Neural cell (in vitro differentiated cells): ENCODE measurements around the gene LIN7B. TPM values are rescaled to one million over a fixed set of nuclear protein-coding genes. Genes with fewer than 3 reads are reported as not detected.

ENCODE experiments used
- H2AFZ ChIP-seq: fragments of 200-600, 300-800 bp; sonication (generic), shearing (Covaris generic); 2 replicates; pipeline ENCODE4 v1.6.0; 2014; ENCODE audit warnings: low read depth, mild to moderate bottlenecking, antibody characterized with exemption, low read length, moderate library complexity
- H3F3A ChIP-seq: fragments of 200-600 bp; shearing (Covaris generic); 2 replicates; pipeline ENCODE4 v1.6.1; 2016; ENCODE audit warnings: mild to moderate bottlenecking, moderate library complexity, mixed read lengths, antibody characterized with exemption, low read length; ENCODE audit not compliant: insufficient read depth, poor library complexity, severe bottlenecking
- H3K27ac ChIP-seq: fragments of 200-600, 300-800 bp; sonication (generic), shearing (Covaris generic); 2 replicates; pipeline ENCODE4 v1.5.1; 2014; ENCODE audit warnings: mild to moderate bottlenecking, low read length, moderate library complexity
- H3K27me3 ChIP-seq: fragments of 300-800, 200-600 bp; sonication (generic), shearing (Covaris generic); 2 replicates; pipeline ENCODE4 v1.6.0; 2014; ENCODE audit warnings: mild to moderate bottlenecking, low read depth, low read length, moderate library complexity; ENCODE audit not compliant: insufficient read depth
- H3K36me3 ChIP-seq: fragments of 300-800, 200-600 bp; sonication (generic), shearing (Covaris generic); 2 replicates; pipeline ENCODE4 v1.5.1; 2014; ENCODE audit warnings: mild to moderate bottlenecking, antibody characterized with exemption, low read length, moderate library complexity; ENCODE audit not compliant: insufficient read depth
- H3K4me2 ChIP-seq: fragments of 300-800, 200-600 bp; sonication (generic), shearing (Covaris generic); 2 replicates; pipeline ENCODE4 v1.6.0; 2014; ENCODE audit warnings: mild to moderate bottlenecking, low read length
- H3K4me3 ChIP-seq: fragments of 300-800, 200-600 bp; sonication (generic), shearing (Covaris generic); 2 replicates; pipeline ENCODE4 v1.5.1; 2014; ENCODE audit warnings: mild to moderate bottlenecking, low read length, moderate library complexity
- H3K79me2 ChIP-seq: fragments of 200-600 bp; shearing (Covaris generic); replicated peaks from 2 replicates; pipeline ENCODE4 v1.6.0; 2014; ENCODE audit warnings: mild to moderate bottlenecking, low read length, moderate library complexity; ENCODE audit not compliant: insufficient read depth
- H3K9ac ChIP-seq: fragments of 300-800, 200-600 bp; sonication (generic), shearing (Covaris generic); 2 replicates; pipeline ENCODE4 v1.6.1; 2016; ENCODE audit warnings: mild to moderate bottlenecking, low read length, mixed read lengths
- H3K9me2 ChIP-seq: fragments of 200-600 bp; shearing (Covaris generic); 2 replicates; pipeline ENCODE4 v1.6.1; 2016; ENCODE audit warnings: mild to moderate bottlenecking, low read length, mixed read lengths; ENCODE audit not compliant: insufficient read depth
- H3K9me3 ChIP-seq: fragments of 200-600, 300-800 bp; sonication (generic), shearing (Covaris generic); 2 replicates; pipeline ENCODE4 v1.6.1; 2016; ENCODE audit warnings: mild to moderate bottlenecking, mixed run types, low read length, moderate library complexity, mixed read lengths
- H4K20me1 ChIP-seq: fragments of 200-600 bp; shearing (Covaris generic); 2 replicates; pipeline ENCODE4 v1.6.1; 2016; ENCODE audit warnings: mild to moderate bottlenecking, mixed run types; ENCODE audit not compliant: insufficient read depth
- EP300 ChIP-seq: fragments of 450-650 bp; conservative IDR thresholded peaks from 2 replicates; pipeline ENCODE4 v1.6.1; 2014; ENCODE audit warnings: antibody characterized with exemption, mild to moderate bottlenecking, moderate library complexity; ENCODE audit not compliant: poor library complexity, severe bottlenecking
- EZH2 ChIP-seq: fragments of 200-600, 300-800 bp; shearing (Covaris generic), sonication (generic); IDR thresholded peaks from 2 replicates; pipeline ENCODE4 v1.6.1; 2014; ENCODE audit warnings: antibody characterized with exemption, low read length, borderline replicate concordance, mild to moderate bottlenecking; ENCODE audit not compliant: insufficient read depth, poor library complexity, severe bottlenecking
- MXI1 ChIP-seq: fragments of 450-650 bp; conservative IDR thresholded peaks from 2 replicates; pipeline ENCODE4 v1.6.1; 2014; ENCODE audit warnings: antibody characterized with exemption, mild to moderate bottlenecking; ENCODE audit not compliant: poor library complexity, severe bottlenecking
- POLR2AphosphoS5 ChIP-seq: IDR thresholded peaks from 2 replicates; pipeline ENCODE4 v1.6.1; 2012
- RAD21 ChIP-seq: fragments of 450-650 bp; conservative IDR thresholded peaks from 2 replicates; pipeline ENCODE4 v1.6.1; 2014; ENCODE audit warnings: antibody characterized with exemption, mild to moderate bottlenecking, moderate library complexity
- SMC3 ChIP-seq: fragments of 450-650 bp; conservative IDR thresholded peaks from 2 replicates; pipeline ENCODE4 v1.6.1; 2014; ENCODE audit warnings: antibody characterized with exemption, mild to moderate bottlenecking, moderate library complexity; ENCODE audit not compliant: poor library complexity
- TAF1 ChIP-seq: IDR thresholded peaks from 2 replicates; pipeline ENCODE4 v1.6.1; 2012; ENCODE audit warnings: low read depth
- polyA plus RNA-seq: library from polyadenylated mRNA; depleted of rRNA; stranded (reverse); fragments of >200 nt; gene quantifications from 2 replicates; pipeline ENCODE4 v1.2.3, GENCODE V29; 2014
- TF ChIP-seq, protein P1 (sequence below): fragments of 450-650 bp; IDR thresholded peaks from 2 replicates; pipeline ENCODE4 v1.5.1; 2014; ENCODE audit warnings: antibody characterized with exemption, mild to moderate bottlenecking, moderate library complexity; ENCODE audit not compliant: poor library complexity, severe bottlenecking
- TF ChIP-seq, protein P2 (sequence below): IDR thresholded peaks from 2 replicates; pipeline ENCODE4 v1.6.1; 2012; ENCODE audit warnings: borderline replicate concordance

Gene LIN7B
- polyA plus RNA-seq, 1 donor from 2014 or later = 88.7 TPM

DNA sequence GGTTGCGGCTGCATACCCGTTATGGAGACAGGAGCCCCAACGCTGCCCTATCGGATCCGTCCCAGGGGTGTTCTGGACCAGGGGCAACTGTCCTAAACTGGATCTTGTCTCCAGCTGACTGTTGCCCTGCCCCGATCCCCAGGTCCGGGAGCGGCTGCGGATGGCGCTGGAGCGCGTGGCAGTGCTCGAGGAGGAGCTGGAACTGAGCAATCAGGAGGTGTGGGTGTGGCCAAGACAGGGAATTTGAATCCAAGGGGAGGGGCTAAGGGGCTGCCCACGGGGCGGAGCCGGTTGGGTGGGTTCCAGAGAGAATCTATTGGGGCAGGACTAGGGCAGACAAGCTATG is 15.0 kb downstream of the LIN7B start:
- no peak overlapping the region for H3K4me3 ChIP-seq
- H3K27ac ChIP-seq = no peak overlapping the region
- H2AFZ ChIP-seq = no peak overlapping the region
- H4K20me1 ChIP-seq = no peaks in the 10 kb centered on the region
- no peaks in the 10 kb centered on the region for H3K79me2 ChIP-seq
- H3K9me3 ChIP-seq = no peaks in the 10 kb centered on the region
- H3K9ac ChIP-seq = no peak overlapping the region
- no peaks in the 10 kb centered on the region for H3K27me3 ChIP-seq
- no peak overlapping the region for H3K4me2 ChIP-seq
- TF ChIP-seq, protein P1, sequence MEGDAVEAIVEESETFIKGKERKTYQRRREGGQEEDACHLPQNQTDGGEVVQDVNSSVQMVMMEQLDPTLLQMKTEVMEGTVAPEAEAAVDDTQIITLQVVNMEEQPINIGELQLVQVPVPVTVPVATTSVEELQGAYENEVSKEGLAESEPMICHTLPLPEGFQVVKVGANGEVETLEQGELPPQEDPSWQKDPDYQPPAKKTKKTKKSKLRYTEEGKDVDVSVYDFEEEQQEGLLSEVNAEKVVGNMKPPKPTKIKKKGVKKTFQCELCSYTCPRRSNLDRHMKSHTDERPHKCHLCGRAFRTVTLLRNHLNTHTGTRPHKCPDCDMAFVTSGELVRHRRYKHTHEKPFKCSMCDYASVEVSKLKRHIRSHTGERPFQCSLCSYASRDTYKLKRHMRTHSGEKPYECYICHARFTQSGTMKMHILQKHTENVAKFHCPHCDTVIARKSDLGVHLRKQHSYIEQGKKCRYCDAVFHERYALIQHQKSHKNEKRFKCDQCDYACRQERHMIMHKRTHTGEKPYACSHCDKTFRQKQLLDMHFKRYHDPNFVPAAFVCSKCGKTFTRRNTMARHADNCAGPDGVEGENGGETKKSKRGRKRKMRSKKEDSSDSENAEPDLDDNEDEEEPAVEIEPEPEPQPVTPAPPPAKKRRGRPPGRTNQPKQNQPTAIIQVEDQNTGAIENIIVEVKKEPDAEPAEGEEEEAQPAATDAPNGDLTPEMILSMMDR = no peak
- TF ChIP-seq EZH2 (no peak), POLR2AphosphoS5 (no peak), EP300 (no peak), TAF1 (no peak), MXI1 (no peak), RAD21 (no peak), SMC3 (no peak)
- TF ChIP-seq, protein P2, sequence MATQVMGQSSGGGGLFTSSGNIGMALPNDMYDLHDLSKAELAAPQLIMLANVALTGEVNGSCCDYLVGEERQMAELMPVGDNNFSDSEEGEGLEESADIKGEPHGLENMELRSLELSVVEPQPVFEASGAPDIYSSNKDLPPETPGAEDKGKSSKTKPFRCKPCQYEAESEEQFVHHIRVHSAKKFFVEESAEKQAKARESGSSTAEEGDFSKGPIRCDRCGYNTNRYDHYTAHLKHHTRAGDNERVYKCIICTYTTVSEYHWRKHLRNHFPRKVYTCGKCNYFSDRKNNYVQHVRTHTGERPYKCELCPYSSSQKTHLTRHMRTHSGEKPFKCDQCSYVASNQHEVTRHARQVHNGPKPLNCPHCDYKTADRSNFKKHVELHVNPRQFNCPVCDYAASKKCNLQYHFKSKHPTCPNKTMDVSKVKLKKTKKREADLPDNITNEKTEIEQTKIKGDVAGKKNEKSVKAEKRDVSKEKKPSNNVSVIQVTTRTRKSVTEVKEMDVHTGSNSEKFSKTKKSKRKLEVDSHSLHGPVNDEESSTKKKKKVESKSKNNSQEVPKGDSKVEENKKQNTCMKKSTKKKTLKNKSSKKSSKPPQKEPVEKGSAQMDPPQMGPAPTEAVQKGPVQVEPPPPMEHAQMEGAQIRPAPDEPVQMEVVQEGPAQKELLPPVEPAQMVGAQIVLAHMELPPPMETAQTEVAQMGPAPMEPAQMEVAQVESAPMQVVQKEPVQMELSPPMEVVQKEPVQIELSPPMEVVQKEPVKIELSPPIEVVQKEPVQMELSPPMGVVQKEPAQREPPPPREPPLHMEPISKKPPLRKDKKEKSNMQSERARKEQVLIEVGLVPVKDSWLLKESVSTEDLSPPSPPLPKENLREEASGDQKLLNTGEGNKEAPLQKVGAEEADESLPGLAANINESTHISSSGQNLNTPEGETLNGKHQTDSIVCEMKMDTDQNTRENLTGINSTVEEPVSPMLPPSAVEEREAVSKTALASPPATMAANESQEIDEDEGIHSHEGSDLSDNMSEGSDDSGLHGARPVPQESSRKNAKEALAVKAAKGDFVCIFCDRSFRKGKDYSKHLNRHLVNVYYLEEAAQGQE = no peak
- no peaks in the 10 kb centered on the region for H3K9me2 ChIP-seq
- no peaks in the 10 kb centered on the region for H3F3A ChIP-seq
- peaks cover 6% of the 10 kb centered on the region for H3K36me3 ChIP-seq

DNA sequence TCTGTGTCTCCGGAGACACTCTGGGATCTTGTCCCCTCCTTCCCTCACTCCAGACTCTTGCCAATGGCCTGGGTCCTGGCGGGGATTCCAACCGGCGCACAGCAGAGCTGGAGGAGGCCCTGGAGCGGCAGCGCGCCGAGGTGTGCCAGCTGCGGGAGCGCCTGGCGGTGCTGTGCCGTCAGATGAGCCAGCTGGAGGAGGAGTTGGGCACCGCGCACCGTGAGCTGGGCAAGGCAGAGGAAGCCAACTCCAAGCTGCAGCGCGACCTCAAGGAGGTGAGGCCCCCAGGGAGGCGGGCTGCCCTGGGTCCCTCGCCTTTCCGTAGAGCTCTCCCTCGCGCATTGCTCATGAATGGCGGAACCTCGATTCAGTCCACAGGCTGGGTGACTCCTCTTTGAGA is 16.2 kb downstream of the LIN7B start:
- Histone ChIP-seq H3K9me2 (no peaks in the 10 kb centered on the region), H3K79me2 (no peaks in the 10 kb centered on the region), H3K36me3 (peaks cover 11% of the 10 kb centered on the region), H3K27ac (no peak overlapping the region), H3K27me3 (no peaks in the 10 kb centered on the region), H3K4me3 (no peak overlapping the region), H3K9ac (no peak overlapping the region), H3K4me2 (no peak overlapping the region), H4K20me1 (no peaks in the 10 kb centered on the region), H2AFZ (no peak overlapping the region), H3K9me3 (no peaks in the 10 kb centered on the region), H3F3A (no peaks in the 10 kb centered on the region)
- no peak for TF ChIP-seq RAD21
- no peak for TF ChIP-seq MXI1
- TF ChIP-seq, protein P1 = no peak
- no peak for TF ChIP-seq EZH2
